Tibial nerve (tissue), 3 donors: Measurements from ENCODE around the gene EPHB3.

Experiments used
- CTCF ChIP-seq, 5 experiments: fragments of 200-600 bp in 3 of 5; fragments of 450-650 bp in 2 of 5; sonication (generic) in 3 of 5; IDR thresholded peaks; one replicate each; pipeline ENCODE4 v1.5.1; 2016 to 2019; ENCODE audit warnings: antibody characterized with exemption in 5 of 5, mild to moderate bottlenecking in 3 of 5, moderate library complexity in 2 of 5
- POLR2A ChIP-seq, 2 donors: fragments of 450-650 bp; IDR thresholded peaks; one replicate each; pipeline ENCODE4 v1.6.1; 2017; ENCODE audit warnings: antibody characterized with exemption in 2 of 2, mild to moderate bottlenecking in 2 of 2, moderate library complexity in 2 of 2

- TF ChIP-seq CTCF (IDR thresholded peaks at IDR 0.05) (peak; percentile 89 to 95 (median 93)), POLR2A (IDR thresholded peaks at IDR 0.05) (no peak)
Measured at GRCh38 chr3:184543843-184544512, 17.6 kb upstream of the EPHB3 start.
